HK-2 (cell line): Measurements from ENCODE around the gene PIPOX.

ENCODE experiments used
- DNase-seq: peaks from one replicate; pipeline ENCODE4 v3.0.0-alpha.2; 2018; ENCODE audit not compliant: unreplicated experiment

Gene PIPOX

GRCh38 chr17:29099527-29099926 is 56.6 kb downstream of the PIPOX start:
- no peak for DNase-seq

GRCh38 chr17:29100296-29100695 is 57.4 kb downstream of the PIPOX start:
- no peak for DNase-seq

- DNase-seq = no peak
Observed at GRCh38 chr17:29102046-29102445, 59.1 kb downstream of the PIPOX start.

DNA sequence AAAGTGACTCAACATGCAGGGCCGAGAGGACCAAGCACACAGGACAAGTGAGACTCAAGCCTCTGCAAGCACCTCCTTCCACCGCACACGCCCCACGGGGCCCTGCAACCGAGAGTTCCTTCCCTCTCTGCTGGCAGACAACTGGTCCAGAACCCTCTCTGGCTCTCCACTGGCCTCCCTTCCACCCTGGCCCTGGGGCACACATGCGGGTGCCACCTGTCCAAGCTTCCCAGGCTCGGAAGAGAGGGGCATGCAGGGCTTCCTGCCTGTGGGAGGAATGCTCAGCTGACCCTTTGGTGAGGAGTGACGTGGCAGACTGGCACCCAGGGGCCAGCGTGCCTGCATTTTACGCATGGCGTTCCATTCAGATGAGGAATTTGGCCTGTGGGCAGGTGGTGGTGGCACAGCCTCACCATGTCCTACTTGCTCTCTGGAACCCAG is 59.8 kb downstream of the PIPOX start:
- no peak for DNase-seq

DNA sequence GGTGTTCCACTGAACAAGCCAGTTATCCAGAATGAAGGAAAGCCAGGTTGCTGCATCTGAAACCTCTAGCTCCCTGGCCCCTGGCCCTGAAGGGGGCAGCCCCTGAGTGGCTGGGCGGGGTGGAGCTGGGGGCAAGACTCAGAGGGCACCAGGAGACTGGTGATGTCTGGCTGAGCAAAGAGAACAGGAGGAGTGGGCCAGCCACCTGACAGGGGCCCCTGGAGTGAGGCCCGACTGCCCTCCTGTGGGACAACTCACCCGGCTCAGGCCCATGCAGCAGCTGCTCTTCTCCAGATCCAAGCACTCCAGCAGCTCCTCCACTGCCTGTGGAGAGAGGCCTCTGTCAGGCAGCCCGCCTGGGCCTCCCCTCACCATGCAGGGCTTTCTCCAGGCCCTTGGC is 60.4 kb downstream of the PIPOX start:
- no peak for DNase-seq
